IPS-11a (cell line): ENCODE data around the gene ABHD13.
"Not testable (repeated sequence)": the region's sequence is repeated elsewhere in the genome, so short reads cannot be mapped to it uniquely, and the experiment has no call there.

Experiments
- H3K4me3 ChIP-seq: one replicate; pipeline ENCODE4 v1.5.1; 2013; ENCODE audit warnings: low read depth, low read length, control low read depth

The ABHD13 gene

DNA sequence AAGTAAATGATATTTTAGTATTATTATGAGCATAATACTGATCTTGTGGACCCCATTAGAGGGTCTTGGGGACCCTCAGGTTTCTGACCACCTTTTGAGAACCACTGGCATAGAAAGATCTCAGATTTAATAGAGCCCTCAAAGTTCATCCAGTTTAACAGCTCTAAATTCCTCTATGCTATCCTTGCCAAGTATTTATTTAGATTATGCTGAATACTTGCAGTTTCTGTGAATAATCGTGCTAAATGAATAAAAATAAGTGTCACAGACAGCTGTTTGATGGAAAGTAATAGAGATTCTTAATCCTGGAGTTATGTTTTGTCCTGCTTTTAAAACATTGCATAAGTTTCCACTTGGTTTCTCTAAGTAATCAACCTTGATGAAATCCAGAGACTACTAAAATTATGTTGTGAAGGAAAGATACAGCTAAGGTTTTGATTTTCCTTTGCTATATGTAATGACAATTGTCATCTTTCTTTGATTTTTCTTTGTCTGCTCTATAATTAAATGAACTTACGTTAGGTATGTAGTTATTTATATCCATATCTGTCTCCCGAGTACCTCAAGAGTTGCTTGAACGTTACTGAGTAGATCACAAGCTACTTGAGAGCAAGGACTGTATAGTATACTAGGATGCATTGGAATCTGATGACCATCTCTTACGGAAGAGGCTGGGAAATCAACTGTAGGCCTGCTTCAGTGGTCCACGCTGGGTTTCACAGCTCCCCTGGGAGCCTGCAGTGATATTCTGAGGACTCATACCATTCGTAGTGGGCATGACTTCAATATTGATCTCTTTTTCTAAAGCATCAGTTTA lies 5.7 kb downstream of the ABHD13 start:
- H3K4me3 ChIP-seq = no peak overlapping the region

DNA sequence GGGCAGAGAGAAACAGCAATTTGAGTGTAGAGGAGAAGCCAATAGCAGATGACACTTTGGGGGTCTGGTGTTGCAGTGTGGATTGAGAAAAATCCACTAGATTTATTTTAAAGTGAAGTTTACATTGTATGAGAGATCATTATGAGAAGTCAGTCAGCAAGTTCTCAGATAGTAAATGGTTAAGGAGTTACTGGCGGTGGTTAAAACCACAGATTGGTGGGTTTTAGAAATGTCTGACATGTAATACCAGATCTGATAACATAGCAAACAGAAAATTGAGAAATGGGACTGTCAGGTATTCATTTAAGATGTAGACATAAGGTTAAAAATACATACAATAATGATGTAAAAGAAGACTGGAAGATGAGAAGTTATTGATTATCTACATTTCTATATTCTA lies 7.2 kb downstream of the ABHD13 start:
- H3K4me3 ChIP-seq = no peak overlapping the region

DNA sequence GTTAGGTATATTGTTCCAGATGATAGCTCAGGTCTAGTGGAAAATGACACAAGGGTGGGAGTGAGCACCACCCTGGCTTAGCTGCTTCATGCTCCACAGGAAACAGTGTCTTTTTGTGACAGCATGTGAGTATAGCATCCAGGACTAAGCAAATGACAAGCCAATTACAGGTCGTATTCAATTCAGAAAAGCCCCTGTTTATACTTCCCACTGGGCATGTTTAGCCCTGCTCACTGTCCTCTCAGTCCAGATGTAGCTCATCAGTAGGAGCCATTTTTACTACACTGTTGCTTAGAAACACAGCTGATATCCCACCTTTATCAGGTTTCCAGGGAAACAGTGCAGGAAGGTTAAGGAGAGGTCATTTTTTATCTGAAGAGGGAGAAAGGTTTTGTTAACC lies 8.0 kb downstream of the ABHD13 start:
- H3K4me3 ChIP-seq = no peak overlapping the region

DNA sequence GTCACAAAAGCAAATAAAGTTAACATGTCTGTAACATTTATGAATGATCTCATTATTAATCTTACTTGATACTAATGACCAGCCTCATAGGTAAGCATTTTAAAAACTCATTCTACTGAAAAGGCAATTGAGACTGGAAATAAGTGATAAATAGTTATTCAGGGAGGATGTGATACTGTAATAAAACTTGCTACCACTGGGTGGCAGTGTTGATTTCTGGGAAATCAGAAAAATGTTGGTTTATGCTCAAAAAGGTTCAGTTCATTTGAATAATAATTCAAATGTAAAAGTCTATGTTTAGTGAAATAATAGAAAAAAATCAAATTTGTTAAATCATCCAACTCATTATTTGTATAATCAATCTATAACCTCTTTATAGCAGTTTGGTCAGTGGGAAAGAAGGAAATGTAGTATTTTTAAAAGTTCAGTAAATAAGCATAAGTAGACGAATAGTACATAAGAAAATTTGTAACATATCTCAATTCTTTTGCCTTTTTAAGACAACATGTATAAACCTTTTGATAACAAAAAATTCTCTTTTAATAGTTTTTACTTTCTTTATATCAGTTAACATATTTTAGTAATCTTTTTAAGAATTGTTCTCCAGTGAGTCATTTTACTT lies 9.6 kb downstream of the ABHD13 start:
- no peak overlapping the region for H3K4me3 ChIP-seq

DNA sequence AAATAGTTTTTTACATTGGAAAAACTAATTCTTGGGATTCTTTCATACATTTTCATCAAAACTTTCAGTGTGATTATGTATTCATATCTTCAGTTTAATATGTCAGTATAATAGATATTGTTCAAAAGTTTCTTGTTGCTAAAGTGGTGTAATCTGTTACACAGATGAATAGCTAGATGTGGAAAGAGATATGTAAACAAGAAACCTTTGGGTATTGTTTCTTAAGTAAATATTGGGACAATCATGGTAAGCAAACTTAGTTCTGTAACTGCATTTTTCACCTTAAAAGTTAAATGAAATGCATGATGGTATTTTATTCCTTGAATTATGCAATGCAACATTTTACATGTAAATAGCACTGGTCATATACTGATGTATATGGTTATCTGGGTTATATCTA lies 12.2 kb downstream of the ABHD13 start:
- no peak overlapping the region for H3K4me3 ChIP-seq

DNA sequence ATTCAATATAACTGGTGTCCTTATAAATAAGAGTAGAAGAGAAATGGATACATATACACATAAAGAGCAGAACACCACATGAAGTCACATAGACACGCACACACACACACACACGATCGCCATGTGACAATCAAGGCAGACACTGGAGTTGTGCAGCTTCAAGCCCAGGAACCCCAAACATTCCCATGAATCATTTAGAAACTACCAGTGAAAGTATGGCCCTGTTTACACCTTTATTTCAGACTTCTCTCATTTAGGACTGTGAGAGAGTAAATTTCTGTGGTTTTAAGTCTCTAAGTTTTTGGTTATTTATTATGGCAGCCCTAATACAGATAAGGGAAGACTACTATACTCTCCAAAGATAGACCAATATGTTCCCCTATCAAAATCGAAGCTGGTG lies 31.0 kb downstream of the ABHD13 start:
- no peak overlapping the region for H3K4me3 ChIP-seq

DNA sequence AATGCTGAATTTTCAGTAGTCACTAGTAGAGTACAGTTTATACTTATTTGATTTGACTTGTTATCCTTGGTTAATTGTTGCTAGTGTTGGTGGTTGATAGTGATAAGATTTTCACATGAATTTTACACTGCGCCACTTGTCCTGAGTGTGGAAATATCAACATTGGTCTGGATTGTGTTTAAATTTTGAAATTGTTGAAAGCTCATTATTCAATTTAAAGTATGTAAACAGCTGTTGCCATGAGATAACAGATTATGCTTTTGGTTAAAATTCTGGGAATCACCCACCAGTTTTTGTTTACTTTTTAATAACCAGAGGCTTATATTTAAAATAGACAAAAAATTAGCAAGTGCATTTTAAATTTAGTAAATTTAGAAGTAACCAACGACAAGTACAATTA lies 39.1 kb downstream of the ABHD13 start:
- H3K4me3 ChIP-seq = no peak overlapping the region

DNA sequence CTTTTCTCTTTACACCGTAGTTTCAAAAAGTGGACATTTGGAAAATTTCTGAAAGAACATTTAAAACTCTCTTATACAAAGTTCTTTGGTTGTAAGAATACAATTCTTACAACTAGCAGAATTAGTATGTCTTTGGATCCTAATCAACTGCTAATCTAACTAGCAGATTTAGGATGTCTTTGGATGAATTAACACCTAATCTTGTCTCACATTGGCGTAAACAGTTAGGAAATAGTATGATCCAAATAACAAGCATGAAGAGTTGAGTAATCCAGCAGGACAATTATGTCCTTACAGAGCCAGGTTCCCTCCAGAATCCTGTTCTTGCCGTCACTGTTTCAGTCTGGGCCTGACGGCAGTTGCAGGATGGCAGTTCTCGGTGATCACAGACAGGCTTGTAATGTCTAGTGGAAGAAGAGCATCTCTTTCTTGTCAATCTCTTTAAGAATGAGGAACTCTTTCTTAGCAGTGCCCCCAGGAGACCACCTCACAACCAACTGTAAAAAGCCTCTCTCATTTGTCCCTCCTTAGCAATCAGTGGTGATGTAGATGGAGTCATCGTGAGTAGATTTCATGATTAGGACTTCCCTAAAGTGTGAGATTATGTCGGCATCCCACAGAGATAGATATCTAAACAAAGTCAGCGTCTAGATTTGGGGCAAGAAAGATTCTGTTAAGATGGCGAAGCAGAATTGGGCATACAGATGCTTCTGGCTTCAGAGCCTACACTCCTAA lies 45.6 kb downstream of the ABHD13 start:
- no peak overlapping the region for H3K4me3 ChIP-seq

DNA sequence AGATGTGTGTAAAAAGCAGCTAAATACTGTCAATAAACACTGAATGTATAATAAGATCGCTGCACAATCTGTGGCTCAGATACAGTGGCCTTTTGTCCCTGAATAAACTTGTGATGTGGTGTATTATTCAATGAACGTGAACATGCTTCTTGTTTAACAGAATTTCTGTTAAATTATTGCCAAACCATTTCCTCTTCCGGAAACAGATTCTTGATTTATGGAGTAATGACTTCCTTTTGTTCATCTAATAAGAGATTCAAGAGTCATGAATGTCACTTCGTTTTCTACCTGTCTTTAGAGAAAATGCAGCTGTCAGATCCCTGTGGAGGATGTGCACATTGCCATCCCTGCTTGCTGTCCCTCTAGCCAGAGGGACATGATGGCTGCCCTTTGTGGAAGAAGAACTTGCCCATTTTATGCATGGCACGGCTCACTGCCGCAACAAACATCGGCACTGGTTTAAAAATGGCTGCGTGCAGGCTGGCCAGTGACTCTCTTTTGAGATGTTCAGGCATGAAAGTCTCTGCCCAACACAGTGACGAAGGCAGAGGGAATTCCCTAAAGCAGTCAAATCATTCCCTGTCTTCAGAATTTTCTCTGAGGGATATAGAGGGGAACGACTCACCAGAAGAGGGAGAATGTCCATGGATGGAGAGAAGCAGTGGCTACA lies 48.3 kb downstream of the ABHD13 start:
- H3K4me3 ChIP-seq = no peak overlapping the region

DNA sequence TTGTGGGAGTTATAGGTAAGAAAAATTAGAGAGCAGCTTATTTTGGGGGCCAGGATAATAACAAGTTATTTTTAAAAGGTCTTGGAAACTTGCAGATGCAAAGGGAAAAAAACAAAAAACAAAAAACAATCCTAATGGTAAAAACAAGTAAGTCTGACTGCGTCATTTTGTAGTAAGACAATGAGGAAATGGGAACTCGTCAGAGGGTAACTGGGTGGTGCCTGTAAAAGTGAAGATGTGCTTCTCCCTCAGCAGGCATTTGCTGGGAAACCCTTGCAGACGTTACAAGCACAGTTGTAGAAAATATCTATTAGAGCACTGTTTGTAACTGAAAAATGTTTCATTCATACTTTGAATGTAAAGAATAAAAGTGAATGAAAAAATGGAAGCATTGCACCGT lies 49.2 kb downstream of the ABHD13 start:
- H3K4me3 ChIP-seq = no peak overlapping the region

DNA sequence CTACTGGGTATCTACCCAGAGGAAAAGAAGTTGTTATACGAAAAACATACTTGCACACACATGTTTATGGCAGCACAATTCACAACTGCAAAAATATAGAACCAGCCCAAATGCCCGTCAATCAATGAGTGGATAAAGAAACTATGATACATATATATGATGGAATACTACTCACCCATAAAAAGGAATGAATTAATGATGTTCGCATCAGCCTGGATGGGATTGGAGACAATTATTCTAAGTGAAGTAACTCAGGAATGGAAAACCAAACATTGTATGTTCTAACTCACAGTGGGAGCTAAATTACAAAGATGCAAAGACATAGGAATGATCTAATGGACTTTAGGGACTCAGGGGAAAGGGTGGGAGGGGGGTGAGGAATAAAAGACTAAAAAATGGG lies 49.7 kb downstream of the ABHD13 start:
- not testable (repeated sequence) for H3K4me3 ChIP-seq

DNA sequence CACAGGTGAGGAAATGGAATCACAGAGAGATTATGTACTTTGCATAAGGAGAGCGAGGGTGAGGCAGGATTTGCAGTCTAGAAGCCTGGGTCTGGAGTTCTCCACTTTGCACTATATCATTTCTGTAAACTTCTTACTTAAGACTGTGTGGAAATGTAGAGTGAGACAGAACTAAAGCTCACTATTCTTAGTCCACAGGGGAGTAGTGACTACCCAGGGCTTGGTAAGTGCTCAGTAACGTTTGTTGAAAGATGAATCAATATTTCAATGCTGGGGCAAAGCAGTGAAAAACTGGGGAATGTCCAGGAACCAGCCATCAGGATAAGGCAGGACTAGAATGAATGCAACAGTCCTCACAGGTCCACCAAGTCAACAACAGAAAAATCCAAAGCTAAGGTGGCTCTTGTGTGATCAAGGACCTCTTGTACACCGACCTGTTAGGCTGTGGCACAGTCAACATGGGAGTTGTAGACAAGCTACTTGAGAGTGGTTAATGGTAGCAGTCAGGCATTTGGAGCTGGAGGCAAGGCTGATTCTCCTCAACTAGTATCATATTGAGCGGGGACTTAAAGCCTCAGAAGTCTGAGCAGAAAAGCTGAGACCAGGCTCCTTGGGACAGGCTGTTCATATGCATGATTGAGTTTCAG lies 50.4 kb downstream of the ABHD13 start:
- H3K4me3 ChIP-seq = no peak overlapping the region

DNA sequence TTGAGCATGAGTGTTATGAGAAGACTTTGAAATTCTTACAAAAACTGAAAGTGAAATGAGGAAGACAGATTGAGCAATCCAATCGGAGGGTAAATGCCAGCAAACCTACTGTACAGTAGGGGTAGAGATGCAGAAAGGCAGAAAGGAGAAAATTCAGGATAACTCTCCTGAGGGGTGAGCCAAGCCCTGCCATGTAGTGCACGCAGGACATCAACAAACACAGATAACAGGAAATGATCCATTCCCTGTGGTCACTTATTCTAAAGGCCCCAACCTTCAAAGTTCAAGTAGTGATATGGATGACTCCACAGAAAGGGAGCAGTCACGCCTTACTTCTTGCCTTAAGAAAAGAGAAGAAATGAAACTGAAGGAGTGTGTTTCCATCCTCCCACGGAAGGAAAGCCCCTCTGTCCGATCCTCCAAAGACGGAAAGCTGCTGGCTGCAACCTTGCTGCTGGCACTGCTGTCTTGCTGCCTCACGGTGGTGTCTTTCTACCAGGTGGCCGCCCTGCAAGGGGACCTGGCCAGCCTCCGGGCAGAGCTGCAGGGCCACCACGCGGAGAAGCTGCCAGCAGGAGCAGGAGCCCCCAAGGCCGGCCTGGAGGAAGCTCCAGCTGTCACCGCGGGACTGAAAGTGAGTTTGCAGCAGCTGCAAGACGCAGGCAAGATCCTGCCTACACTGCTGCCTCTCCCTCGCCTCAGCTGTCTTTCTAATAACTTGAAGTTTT lies 51.6 kb downstream of the ABHD13 start, which contains the start of gene TNFSF13B:
TSS of gene TNFSF13B (plus strand) at position 118 of the 728 bp plus-strand sequence. CDS start at position 296, 178 bp downstream.
- H3K4me3 ChIP-seq = no peak within 1 kb of the TSS

DNA sequence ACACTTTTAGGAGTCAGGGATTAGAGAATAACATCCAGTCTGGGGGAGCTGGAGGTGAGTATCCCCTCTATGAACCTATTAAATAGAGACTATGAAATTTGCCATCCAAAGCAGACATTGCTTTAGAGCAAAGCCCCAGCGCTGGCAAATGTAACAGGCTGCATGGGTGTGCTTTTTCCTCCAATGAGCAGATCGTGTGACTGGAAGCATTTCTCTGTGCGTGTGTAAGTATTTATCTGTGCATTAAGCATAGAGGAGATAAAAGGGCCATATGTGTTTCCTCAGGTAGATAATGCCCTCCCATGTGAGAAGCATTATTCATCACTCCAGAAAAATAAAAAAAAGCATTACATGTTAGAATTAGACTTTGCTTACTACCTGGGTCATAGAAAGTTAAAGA lies 52.2 kb downstream of the ABHD13 start:
- H3K4me3 ChIP-seq = no peak overlapping the region

DNA sequence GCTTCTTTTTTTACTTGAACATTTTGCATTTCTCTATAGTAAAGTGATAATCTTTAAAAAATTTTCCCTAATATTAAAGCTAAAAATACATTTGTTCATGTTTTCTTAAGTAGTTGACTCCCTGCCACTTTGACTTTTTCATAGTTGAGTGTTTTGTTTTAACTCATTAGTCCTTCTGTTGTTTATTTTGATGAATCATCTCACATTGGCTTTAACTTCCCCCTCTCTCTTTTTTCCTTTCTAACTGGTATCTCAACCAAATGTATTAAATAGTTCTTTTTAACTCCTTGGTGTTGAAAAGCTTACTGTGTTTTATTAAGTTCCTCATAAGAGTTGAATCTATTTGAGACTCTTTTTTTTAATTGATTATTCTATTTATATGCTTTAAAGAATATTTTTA lies 54.1 kb downstream of the ABHD13 start:
- H3K4me3 ChIP-seq = no peak overlapping the region

DNA sequence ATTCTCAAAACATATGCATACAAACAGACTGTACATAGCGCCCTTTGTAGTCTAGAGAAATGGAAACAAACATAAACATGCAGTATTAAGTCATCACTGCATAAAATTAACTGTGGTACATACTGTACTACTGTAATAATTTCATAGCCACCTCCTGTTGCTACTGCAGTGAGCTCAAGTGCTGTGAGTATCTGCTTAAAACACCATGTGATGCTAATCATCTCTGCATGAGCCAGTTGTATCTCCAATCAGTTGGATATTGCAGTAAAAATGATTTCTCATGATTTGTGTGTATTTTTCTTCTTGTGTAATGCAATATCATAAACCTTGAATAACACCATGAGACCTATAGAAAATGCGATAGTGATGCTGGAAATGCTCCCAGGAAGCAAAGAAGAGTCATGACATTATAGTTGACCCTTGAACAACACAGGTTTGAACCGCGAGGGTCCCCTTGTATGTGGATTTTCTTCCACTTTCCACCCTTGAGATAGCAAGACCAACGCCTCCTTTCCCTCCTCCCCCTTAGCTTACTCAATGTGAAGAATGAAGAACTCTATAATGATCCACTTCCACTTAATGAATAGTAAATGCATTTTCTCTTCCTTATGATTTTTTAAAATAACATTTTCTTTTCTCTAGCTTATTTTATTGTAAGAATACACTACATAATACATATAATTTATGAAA lies 55.4 kb downstream of the ABHD13 start:
- H3K4me3 ChIP-seq = no peak overlapping the region

DNA sequence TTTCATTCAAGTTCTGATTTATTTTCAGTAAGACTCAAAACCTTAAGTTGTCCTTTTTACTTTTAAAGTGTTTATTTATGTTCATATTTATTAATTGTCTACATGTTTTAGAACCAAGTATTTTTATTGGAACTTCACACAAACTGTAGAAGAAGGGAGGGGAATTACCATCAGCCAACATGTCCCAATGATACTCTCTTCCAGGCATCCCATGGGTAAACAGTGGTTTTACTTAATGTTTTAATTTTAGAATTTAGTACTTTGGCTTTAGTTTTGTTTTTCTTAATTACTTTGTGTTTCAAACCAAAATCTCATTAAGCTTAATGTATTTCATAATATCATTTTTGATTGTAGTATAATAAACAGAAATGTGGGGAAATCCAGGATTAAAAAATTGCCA lies 56.5 kb downstream of the ABHD13 start:
- H3K4me3 ChIP-seq = no peak overlapping the region

DNA sequence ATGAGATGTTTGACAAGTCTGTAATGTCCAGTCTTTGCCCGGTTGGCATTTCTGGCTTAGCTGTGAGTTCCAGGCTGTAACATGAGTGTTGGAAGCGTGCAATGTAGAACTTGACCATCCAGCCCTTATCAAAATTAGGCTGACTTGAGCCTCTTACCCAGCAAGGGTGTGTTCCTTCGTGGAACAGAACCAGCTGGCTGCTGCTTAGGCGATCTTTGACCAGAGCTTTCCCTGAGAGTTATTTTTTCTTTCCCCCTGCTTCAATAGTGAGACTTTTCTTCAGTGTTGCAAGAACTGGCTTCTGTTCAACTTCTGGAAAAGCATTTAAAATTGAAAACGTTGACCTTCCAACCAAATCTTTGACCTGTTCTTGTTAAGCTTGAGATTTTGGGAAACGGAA lies 57.9 kb downstream of the ABHD13 start:
- no peak overlapping the region for H3K4me3 ChIP-seq

DNA sequence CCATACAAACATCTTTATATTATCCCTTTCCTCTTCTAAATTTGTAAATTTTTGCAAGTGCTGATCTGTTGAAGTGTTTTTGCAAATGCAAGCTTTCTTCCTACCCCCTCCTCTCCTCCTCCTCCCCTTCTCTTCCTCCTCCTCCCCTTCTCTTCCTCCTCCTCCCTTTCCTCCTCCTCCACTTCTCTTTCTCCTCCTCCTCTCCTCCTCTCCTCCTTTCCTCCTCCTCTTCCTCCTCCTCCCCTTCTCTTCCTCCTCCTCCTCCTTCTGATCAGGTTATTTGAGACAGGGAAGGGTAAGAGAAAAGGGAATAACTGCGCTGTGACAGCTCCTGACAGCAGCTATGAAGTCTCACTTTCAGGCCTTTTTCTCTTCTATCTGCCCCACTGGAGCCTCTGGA lies 60.3 kb downstream of the ABHD13 start:
- no peak overlapping the region for H3K4me3 ChIP-seq

DNA sequence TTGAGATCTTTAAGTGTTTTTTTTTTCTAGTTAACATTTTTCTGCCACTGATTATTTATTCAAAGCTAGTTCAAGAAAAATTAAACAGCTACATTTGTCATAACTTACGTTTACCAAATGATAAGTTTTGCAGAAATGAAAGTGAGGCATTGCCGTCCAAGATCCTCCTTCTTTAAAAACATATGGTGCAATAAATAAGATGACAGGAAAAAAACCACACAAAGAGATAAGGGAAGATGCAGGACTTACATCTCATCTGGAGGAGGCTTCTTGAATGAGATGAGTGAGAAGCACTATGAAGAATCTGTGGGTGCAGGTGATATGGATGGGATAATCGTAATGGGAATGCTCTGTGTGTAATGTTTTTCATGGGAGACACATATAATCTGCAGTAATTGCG lies 63.7 kb downstream of the ABHD13 start:
- no peak overlapping the region for H3K4me3 ChIP-seq
